Measurements from ENCODE around the gene PARP9. TPM values are rescaled to one million over a fixed set of nuclear protein-coding genes. Genes with fewer than 3 reads are reported as not detected.

Gene PARP9
- total RNA-seq, 1 donor from 2014 or later: 45.0 TPM

DNA sequence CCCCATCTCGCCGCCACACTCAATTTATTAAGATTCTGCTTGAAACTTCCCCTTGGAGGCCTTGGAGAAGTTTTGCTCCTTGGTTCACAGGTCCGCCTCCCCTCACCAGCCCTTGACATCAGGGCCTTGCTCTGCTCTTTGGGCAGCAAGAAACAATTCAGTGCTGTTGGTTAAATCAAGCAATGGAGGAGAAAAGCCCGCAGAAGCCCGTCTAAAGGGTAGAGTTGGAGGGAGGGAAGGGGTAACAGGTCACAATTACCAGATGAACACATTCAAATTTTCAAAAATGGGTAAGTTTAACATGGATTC is 429 bp downstream of the PARP9 start:
- DNase-seq (ENCODE audit: low spot score): peak; percentile 10
- Mint-ChIP-seq H3K4me3 (peak overlapping the region; percentile 99), H3K9me3 (no peaks in the 10 kb centered on the region), H3K27me3 (ENCODE audit: insufficient read depth) (no peaks in the 10 kb centered on the region), H3K4me1 (ENCODE audit: low read depth) (peaks cover 78% of the 10 kb centered on the region), H3K27ac (peak overlapping the region; percentile 98), H3K36me3 (ENCODE audit: low read depth) (peaks cover 58% of the 10 kb centered on the region)
- intact Hi-C loops (cut with micrococcal nuclease): loop anchor here (1.0 to 5.0 kb wide), 7 partner anchors 13 to 639 kb away; partner anchors contain the start of genes HSPBAP1, KPNA1, SEC22A and WDR5B

GRCh38 chr3:122562923-122563716 is 980 bp downstream of the PARP9 start:
- H3K36me3 Mint-ChIP-seq (ENCODE audit: low read depth): peaks cover 55% of the 10 kb centered on the region
- H3K27me3 Mint-ChIP-seq (ENCODE audit: insufficient read depth): no peaks in the 10 kb centered on the region
- intact Hi-C loops (cut with micrococcal nuclease): loop anchor here (1.0 to 5.0 kb wide), 3 partner anchors 229 to 1017 kb away; partner anchors contain the start of genes HSPBAP1 and SEC22A
- peak overlapping the region; percentile 98 for H3K27ac Mint-ChIP-seq
- DNase-seq (ENCODE audit: low spot score): no peak
- H3K4me1 Mint-ChIP-seq (ENCODE audit: low read depth): peaks cover 72% of the 10 kb centered on the region
- H3K4me3 Mint-ChIP-seq: peak overlapping the region; percentile 99
- no peaks in the 10 kb centered on the region for H3K9me3 Mint-ChIP-seq

- intact Hi-C loops (cut with micrococcal nuclease): loop anchor here (1.0 to 5.0 kb wide), 5 partner anchors 50 to 642 kb away; partner anchors contain the start of genes HSPBAP1 and SEC22A
- Mint-ChIP-seq H3K9me3 (no peaks in the 10 kb centered on the region), H3K27me3 (ENCODE audit: insufficient read depth) (no peaks in the 10 kb centered on the region), H3K4me3 (peak overlapping the region; percentile 55), H3K36me3 (ENCODE audit: low read depth) (peaks cover 49% of the 10 kb centered on the region), H3K4me1 (ENCODE audit: low read depth) (peaks cover 50% of the 10 kb centered on the region), H3K27ac (peak overlapping the region; percentile 81)
- DNase-seq (ENCODE audit: low spot score): peak; percentile 57
These were observed 3.4 kb downstream of the PARP9 start for GRCh38 chr3:122560680-122561079.

DNA sequence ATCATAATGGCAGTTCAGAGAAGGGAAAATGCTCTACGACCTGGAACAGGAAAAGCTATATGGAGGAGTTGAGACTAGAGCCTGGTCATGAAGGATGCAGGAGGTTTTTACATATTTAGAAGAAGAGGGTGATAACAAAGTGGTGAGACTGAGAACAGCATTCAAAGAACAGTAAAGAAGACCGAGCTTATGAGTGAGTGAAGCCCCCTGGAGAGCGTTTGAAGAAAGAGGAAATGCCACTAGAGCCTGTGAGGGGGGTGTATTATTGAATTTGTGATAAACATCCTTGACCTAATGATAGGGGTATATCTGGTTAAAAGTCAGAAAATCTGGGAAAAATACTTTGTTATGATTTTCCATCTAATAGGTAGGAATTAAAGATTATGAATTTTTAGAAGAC is 4.2 kb downstream of the PARP9 start:
- H3K27me3 Mint-ChIP-seq (ENCODE audit: insufficient read depth): no peaks in the 10 kb centered on the region
- H3K27ac Mint-ChIP-seq: no peak overlapping the region
- intact Hi-C loops (cut with micrococcal nuclease): loop anchor here (1.0 to 5.0 kb wide), 5 partner anchors 50 to 642 kb away; partner anchors contain the start of genes HSPBAP1 and SEC22A
- H3K36me3 Mint-ChIP-seq (ENCODE audit: low read depth): peaks cover 53% of the 10 kb centered on the region
- H3K9me3 Mint-ChIP-seq: no peaks in the 10 kb centered on the region
- no peak for DNase-seq (ENCODE audit: low spot score)
- H3K4me1 Mint-ChIP-seq (ENCODE audit: low read depth): peaks cover 55% of the 10 kb centered on the region
- H3K4me3 Mint-ChIP-seq: no peak overlapping the region

- Mint-ChIP-seq H3K36me3 (ENCODE audit: low read depth) (peaks cover 55% of the 10 kb centered on the region), H3K4me1 (ENCODE audit: low read depth) (peaks cover 62% of the 10 kb centered on the region), H3K27me3 (ENCODE audit: insufficient read depth) (no peaks in the 10 kb centered on the region), H3K27ac (no peak overlapping the region), H3K4me3 (no peak overlapping the region), H3K9me3 (no peaks in the 10 kb centered on the region)
- no peak for DNase-seq (ENCODE audit: low spot score)
- intact Hi-C loops (cut with micrococcal nuclease): no loop called here
These were observed 5.5 kb downstream of the PARP9 start for GRCh38 chr3:122558605-122559004.

GRCh38 chr3:122557356-122557755 is 6.7 kb downstream of the PARP9 start:
- Mint-ChIP-seq H3K4me1 (ENCODE audit: low read depth) (peaks cover 58% of the 10 kb centered on the region), H3K4me3 (no peak overlapping the region), H3K9me3 (no peaks in the 10 kb centered on the region), H3K27ac (no peak overlapping the region), H3K27me3 (ENCODE audit: insufficient read depth) (no peaks in the 10 kb centered on the region), H3K36me3 (ENCODE audit: low read depth) (peaks cover 60% of the 10 kb centered on the region)
- intact Hi-C loops (cut with micrococcal nuclease): no loop called here
- DNase-seq (ENCODE audit: low spot score): no peak

- peaks cover 40% of the 10 kb centered on the region for H3K4me1 Mint-ChIP-seq (ENCODE audit: low read depth)
- no peaks in the 10 kb centered on the region for H3K27me3 Mint-ChIP-seq (ENCODE audit: insufficient read depth)
- H3K9me3 Mint-ChIP-seq: no peaks in the 10 kb centered on the region
- no peak for DNase-seq (ENCODE audit: low spot score)
- H3K36me3 Mint-ChIP-seq (ENCODE audit: low read depth): peaks cover 59% of the 10 kb centered on the region
- peak overlapping the region; percentile 31 for H3K27ac Mint-ChIP-seq
- intact Hi-C loops (cut with micrococcal nuclease): no loop called here
- no peak overlapping the region for H3K4me3 Mint-ChIP-seq
These were observed 8.6 kb downstream of the PARP9 start for GRCh38 chr3:122555275-122556071.

GRCh38 chr3:122553171-122553570 is 10.9 kb downstream of the PARP9 start:
- intact Hi-C loops (cut with micrococcal nuclease): no loop called here
- no peak overlapping the region for H3K27ac Mint-ChIP-seq

DNA sequence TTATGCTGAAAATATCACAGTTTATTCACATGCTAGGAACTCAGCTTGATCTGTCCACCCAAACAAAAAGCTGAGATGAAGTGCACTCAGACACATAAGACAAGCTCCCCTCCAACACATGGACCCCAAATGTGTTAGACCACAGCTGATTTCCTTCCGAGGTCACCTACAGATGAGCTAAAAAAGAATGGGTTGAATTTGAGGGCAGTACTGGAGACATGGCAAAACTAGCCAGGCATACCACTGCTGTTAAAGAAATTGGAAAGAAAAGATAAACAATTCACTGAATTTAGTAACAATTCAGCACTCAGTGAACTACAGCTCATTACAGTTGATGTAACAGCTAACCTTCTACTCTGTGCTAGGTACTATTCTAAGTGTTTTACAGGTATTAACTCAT is 15.5 kb downstream of the PARP9 start:
- intact Hi-C loops (cut with micrococcal nuclease): no loop called here
- DNase-seq (ENCODE audit: low spot score): no peak
- H3K27ac Mint-ChIP-seq: no peak overlapping the region
- H3K36me3 Mint-ChIP-seq (ENCODE audit: low read depth): peaks cover 66% of the 10 kb centered on the region
- H3K9me3 Mint-ChIP-seq: no peaks in the 10 kb centered on the region
- peaks cover 13% of the 10 kb centered on the region for H3K4me1 Mint-ChIP-seq (ENCODE audit: low read depth)
- H3K4me3 Mint-ChIP-seq: no peak overlapping the region
- H3K27me3 Mint-ChIP-seq (ENCODE audit: insufficient read depth): no peaks in the 10 kb centered on the region

More at GRCh38 chr3:122553171-122553570, 10.9 kb downstream of the PARP9 start:
- H3K9me3 Mint-ChIP-seq: no peaks in the 10 kb centered on the region
- peaks cover 30% of the 10 kb centered on the region for H3K4me1 Mint-ChIP-seq (ENCODE audit: low read depth)
- H3K27me3 Mint-ChIP-seq (ENCODE audit: insufficient read depth): no peaks in the 10 kb centered on the region
- no peak overlapping the region for H3K4me3 Mint-ChIP-seq
- peaks cover 63% of the 10 kb centered on the region for H3K36me3 Mint-ChIP-seq (ENCODE audit: low read depth)
- no peak for DNase-seq (ENCODE audit: low spot score)

DNA sequence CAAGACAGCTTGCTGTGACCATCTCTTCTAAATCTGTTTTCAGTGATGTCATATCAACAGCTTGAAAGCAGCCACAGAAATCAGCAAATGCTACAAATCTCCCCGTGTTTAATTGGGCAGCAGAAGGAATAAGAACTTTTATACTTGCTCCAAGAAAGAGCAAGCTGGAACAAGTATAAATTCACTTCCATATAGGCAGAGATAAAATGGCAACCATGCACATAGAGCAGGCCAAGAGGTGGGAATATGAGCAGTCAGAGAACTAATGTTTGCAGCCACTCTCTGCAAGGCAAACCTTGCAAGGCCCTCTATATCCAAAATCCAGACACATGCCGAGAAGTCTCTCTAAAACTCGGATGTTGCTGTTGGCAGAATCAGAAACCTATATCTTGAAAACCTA is 16.0 kb downstream of the PARP9 start:
- Mint-ChIP-seq H3K36me3 (ENCODE audit: low read depth) (peaks cover 65% of the 10 kb centered on the region), H3K27ac (no peak overlapping the region)

GRCh38 chr3:122546151-122546550 is 17.9 kb downstream of the PARP9 start:
- H3K4me3 Mint-ChIP-seq: no peak overlapping the region
- peaks cover 9% of the 10 kb centered on the region for H3K4me1 Mint-ChIP-seq (ENCODE audit: low read depth)
- peaks cover 61% of the 10 kb centered on the region for H3K36me3 Mint-ChIP-seq (ENCODE audit: low read depth)
- DNase-seq (ENCODE audit: low spot score): no peak
- no peak overlapping the region for H3K27ac Mint-ChIP-seq
- H3K9me3 Mint-ChIP-seq: no peaks in the 10 kb centered on the region
- H3K27me3 Mint-ChIP-seq (ENCODE audit: insufficient read depth): no peaks in the 10 kb centered on the region
- intact Hi-C loops (cut with micrococcal nuclease): no loop called here

More for the DNA sequence above, 16.0 kb downstream of the PARP9 start:
- intact Hi-C loops (cut with micrococcal nuclease): no loop called here
- Mint-ChIP-seq H3K4me1 (ENCODE audit: low read depth) (peaks cover 7% of the 10 kb centered on the region), H3K27me3 (ENCODE audit: insufficient read depth) (no peaks in the 10 kb centered on the region), H3K9me3 (no peaks in the 10 kb centered on the region), H3K4me3 (no peak overlapping the region)
- DNase-seq (ENCODE audit: low spot score): no peak

GRCh38 chr3:122538956-122539490 is 25.1 kb downstream of the PARP9 start:
- Mint-ChIP-seq H3K27me3 (ENCODE audit: insufficient read depth) (no peaks in the 10 kb centered on the region), H3K9me3 (no peaks in the 10 kb centered on the region), H3K27ac (no peak overlapping the region), H3K36me3 (ENCODE audit: low read depth) (peaks cover 59% of the 10 kb centered on the region), H3K4me3 (no peak overlapping the region), H3K4me1 (ENCODE audit: low read depth) (peaks cover 52% of the 10 kb centered on the region)
- DNase-seq (ENCODE audit: low spot score): no peak
- intact Hi-C loops (cut with micrococcal nuclease): loop anchor here (10.0 kb wide), 1 partner anchor 434 kb away; no protein-coding TSS in a partner anchor

GRCh38 chr3:122536632-122537001 is 27.5 kb downstream of the PARP9 start:
- no peak for DNase-seq (ENCODE audit: low spot score)
- Mint-ChIP-seq H3K36me3 (ENCODE audit: low read depth) (peaks cover 70% of the 10 kb centered on the region), H3K9me3 (no peaks in the 10 kb centered on the region), H3K27me3 (ENCODE audit: insufficient read depth) (no peaks in the 10 kb centered on the region), H3K4me3 (no peak overlapping the region), H3K4me1 (ENCODE audit: low read depth) (peaks cover 73% of the 10 kb centered on the region), H3K27ac (no peak overlapping the region)
- intact Hi-C loops (cut with micrococcal nuclease): loop anchor here (10.0 kb wide), 1 partner anchor 432 kb away; no protein-coding TSS in a partner anchor
